ENCODE data around the gene TOGARAM2.

The TOGARAM2 gene

DNA sequence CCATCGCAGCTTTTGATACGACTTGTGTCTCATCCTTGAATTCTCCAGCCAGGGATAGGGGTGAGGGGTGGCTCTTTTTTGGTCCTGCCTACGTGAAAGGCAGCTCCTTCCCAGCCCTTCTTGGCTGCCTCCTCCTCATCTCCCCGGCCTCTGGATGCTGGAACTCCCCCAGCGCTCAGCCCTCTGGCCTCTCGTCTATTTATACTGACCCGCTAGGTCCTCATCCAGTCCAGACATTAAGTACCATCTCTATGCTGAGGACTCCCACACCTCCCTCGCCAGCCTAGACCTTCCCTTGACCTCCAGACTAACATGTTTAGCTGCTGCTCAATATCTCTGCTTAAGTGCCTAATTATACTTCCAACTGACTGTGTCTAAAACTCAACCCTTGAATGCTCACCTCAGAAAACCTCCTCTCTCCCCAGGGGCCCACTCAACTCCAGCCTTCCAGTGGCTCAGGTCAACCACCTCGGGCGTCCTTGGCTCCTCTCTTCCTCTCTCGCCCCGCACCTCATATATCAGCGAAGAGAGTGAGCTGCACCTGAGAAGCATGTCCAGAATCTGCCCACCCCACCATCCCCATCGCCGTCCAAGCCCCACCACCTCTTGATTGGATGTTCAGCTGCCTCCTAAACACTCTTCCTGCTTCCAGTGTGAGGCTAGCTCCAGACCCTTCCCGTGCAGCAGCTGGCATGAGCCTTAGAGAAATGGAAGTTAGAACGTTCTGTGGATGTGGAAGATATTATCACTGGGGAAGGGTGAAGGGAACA lies 34.8 kb downstream of the TOGARAM2 start:
- in situ Hi-C loops (cut with HindIII; ENCODE audit: low sequenced_read_pairs): no loop called here
- TF ChIP-seq, protein P1, sequence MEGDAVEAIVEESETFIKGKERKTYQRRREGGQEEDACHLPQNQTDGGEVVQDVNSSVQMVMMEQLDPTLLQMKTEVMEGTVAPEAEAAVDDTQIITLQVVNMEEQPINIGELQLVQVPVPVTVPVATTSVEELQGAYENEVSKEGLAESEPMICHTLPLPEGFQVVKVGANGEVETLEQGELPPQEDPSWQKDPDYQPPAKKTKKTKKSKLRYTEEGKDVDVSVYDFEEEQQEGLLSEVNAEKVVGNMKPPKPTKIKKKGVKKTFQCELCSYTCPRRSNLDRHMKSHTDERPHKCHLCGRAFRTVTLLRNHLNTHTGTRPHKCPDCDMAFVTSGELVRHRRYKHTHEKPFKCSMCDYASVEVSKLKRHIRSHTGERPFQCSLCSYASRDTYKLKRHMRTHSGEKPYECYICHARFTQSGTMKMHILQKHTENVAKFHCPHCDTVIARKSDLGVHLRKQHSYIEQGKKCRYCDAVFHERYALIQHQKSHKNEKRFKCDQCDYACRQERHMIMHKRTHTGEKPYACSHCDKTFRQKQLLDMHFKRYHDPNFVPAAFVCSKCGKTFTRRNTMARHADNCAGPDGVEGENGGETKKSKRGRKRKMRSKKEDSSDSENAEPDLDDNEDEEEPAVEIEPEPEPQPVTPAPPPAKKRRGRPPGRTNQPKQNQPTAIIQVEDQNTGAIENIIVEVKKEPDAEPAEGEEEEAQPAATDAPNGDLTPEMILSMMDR (IDR thresholded peaks at IDR 0.05; ENCODE audit: low read depth, low read length): no peak
- DNase-seq (ENCODE audit: low read depth, low spot score): no peak
- H3K4me3 ChIP-seq (ENCODE audit: low read depth, low read length): no peak overlapping the region

DNA sequence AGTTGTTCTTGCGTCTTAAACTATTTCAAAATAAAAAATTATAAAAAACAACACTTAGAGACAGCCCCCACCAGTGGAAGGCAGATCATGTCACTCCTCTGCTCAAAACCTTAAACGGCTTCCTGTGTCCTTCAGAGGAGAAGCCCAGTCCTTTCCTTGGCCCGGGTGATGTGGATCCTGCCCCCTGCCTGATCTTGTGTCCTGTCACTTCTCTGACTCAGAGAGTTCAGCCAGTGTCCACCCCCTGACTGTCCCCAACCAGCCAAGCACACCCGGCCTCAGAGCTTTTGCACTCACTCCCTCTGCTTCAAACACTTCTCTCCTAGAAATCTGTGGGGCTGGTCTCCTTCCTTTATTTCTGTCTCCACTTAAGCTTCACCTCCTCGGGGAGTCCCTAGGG lies 35.4 kb downstream of the TOGARAM2 start:
- no peak for DNase-seq (ENCODE audit: low read depth, low spot score)
- H3K4me3 ChIP-seq (ENCODE audit: low read depth, low read length): no peak overlapping the region
- in situ Hi-C loops (cut with HindIII; ENCODE audit: low sequenced_read_pairs): no loop called here
- TF ChIP-seq, protein P1 (IDR thresholded peaks at IDR 0.05; ENCODE audit: low read depth, low read length): no peak

DNA sequence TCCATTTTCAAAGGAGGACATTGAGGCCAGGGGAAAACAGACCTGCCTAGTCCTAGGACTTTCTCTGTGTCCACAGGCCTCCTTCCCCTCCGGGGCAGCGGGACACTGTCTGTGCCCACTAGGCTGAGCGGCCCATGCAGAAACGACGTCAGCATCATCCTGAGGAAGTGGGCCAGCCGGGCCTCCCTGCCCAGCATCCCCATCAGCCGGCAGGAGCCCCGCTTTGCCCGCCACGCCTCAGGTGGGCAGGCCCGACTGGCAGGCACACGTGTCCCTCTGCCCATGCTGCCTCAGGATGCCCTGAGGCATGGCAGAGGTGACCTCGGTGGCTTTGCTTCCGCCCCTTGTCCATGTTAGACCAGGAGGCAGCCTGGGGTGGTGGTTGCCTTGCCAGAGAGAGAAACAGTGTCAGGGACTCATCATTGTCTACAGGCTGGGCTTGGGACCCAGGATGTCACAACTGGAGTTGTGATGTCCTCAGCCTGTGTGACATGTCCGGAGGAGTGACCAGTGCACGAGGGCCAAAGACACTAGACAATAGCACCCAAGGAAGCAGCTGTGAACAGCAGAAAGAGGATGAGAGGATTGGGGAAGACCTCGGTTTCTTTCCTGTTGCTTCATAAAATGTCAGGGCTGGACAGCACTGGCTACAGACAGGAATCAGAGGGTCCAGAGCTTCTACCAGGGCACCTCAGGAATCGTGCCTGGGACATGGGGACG lies 36.8 kb downstream of the TOGARAM2 start:
- no peak overlapping the region for H3K4me3 ChIP-seq (ENCODE audit: low read depth, low read length)
- DNase-seq (ENCODE audit: low read depth, low spot score): no peak

DNA sequence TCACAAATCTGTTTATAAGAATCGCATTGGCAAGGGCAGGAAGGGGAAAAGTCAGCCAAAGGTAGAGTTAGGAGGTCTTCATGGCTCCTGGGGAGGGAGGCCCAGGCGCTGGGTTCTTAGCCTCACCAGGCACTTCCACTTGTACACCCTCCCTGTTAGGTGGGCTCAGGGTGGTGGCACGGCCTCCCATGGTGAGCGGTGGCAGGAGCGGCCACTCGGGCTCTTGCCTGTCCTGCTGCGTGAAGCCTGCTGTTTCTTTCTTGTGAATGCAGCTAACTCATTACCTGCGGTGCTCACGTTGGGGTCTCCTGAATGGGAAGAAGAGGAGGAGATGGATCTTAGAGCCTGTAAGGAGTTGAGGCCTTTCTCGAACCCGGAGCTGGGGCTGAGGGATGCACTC lies 40.8 kb downstream of the TOGARAM2 start:
- in situ Hi-C loops (cut with HindIII; ENCODE audit: low sequenced_read_pairs): no loop called here
- no peak overlapping the region for H3K4me3 ChIP-seq (ENCODE audit: low read depth, low read length)
- DNase-seq (ENCODE audit: low read depth, low spot score): no peak
- TF ChIP-seq, protein P1 (IDR thresholded peaks at IDR 0.05; ENCODE audit: low read depth, low read length): no peak

More for the DNA sequence above, 36.8 kb downstream of the TOGARAM2 start:
- TF ChIP-seq, protein P1 (IDR thresholded peaks at IDR 0.05; ENCODE audit: low read depth, low read length): no peak
- in situ Hi-C loops (cut with HindIII; ENCODE audit: low sequenced_read_pairs): no loop called here

DNA sequence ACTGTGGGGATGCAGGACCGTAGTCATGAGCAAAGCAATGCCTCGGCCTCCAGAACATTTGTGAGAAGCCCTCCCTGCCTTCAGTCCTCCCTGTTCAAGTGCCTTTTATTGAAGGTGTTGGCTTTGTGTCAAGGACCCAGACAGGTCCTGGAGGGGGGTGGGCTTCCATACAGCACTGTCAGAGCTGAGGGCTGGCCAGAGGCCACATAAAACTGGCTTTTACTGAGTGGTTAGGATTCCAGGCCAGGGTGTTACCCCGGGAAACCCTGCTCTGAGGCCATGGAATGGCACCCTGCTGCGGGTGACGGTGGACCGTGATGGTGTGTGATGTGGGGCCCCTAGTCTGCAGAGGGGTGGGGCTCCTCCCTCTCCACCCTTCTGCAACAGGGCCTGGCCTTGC lies 41.6 kb downstream of the TOGARAM2 start:
- peak; percentile 90 for DNase-seq (ENCODE audit: low read depth, low spot score)
- in situ Hi-C loops (cut with HindIII; ENCODE audit: low sequenced_read_pairs): no loop called here
- no peak overlapping the region for H3K4me3 ChIP-seq (ENCODE audit: low read depth, low read length)
- TF ChIP-seq, protein P1 (IDR thresholded peaks at IDR 0.05; ENCODE audit: low read depth, low read length): no peak

DNA sequence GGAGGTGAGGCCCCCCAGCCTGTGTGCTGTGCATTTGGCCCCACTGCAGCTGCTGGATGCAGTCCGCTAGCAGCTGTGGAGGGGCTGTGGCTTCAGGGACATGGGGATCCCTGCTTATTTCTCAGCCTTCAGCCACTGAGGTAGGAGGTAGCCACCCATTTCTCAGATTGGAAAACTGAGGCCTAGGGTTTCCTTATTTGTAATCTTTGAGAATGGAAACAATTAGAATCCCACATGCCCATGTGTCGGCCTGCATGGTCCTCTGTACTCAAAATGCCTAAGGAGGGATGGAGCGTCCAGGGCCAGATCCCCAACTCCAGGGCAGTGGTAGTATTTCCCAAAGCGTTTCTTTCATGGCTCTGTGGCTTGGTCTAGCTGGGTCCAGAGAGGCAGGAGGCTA lies 42.1 kb downstream of the TOGARAM2 start:
- TF ChIP-seq, protein P1 (IDR thresholded peaks at IDR 0.05; ENCODE audit: low read depth, low read length): no peak
- in situ Hi-C loops (cut with HindIII; ENCODE audit: low sequenced_read_pairs): no loop called here

More for the DNA sequence above, 42.1 kb downstream of the TOGARAM2 start:
- H3K4me3 ChIP-seq (ENCODE audit: low read depth, low read length): no peak overlapping the region
- no peak for DNase-seq (ENCODE audit: low read depth, low spot score)
